A673 (cell line): ENCODE data around the gene TAF6. TPM values are rescaled to one million over a fixed set of nuclear protein-coding genes. Genes with fewer than 3 reads are reported as not detected.

Experiments
- BruUV-seq: library from RNA; stranded (reverse); fragments of 400-500 nt; replicated peaks from 2 replicates; lab custom pipeline; 2021; lab: Mats Ljungman, UMichigan
- CTCF ChIA-PET: fragments of 300-600 bp; sonication (Branson Sonifier 250); formaldehyde crosslinking; loops from one replicate; lab custom pipeline; 2022; ENCODE audit warnings: antibody characterized with exemption; lab: Charles Lee
- POLR2A ChIA-PET: fragments of 300-600 bp; sonication (Branson Sonifier 250); formaldehyde crosslinking; loops from one replicate; lab custom pipeline; 2022; ENCODE audit warnings: antibody characterized with exemption; ENCODE audit not compliant: low non-redundant PET; lab: Charles Lee
- DNase-seq: peaks from one replicate; pipeline ENCODE4 v3.0.0-alpha.2; 2015; ENCODE audit warnings: low spot score
- H3K27ac ChIP-seq: fragments of 200-600 bp; sonication (generic); 2 replicates; pipeline ENCODE4 v1.5.1; 2016; ENCODE audit warnings: mixed run types, low read depth, mild to moderate bottlenecking, mixed read lengths, antibody characterized with exemption, low read length; ENCODE audit not compliant: poor library complexity, severe bottlenecking
- H3K27me3 ChIP-seq: fragments of 200-600 bp; sonication (generic); replicated peaks from 2 replicates; pipeline ENCODE4 v1.6.1; 2017; ENCODE audit warnings: mixed run types, low read depth, mild to moderate bottlenecking, mixed read lengths, antibody characterized with exemption, low read length; ENCODE audit not compliant: insufficient read depth, poor library complexity
- H3K36me3 ChIP-seq: fragments of 200-600 bp; sonication (generic); 2 replicates; pipeline ENCODE4 v1.6.1; 2016; ENCODE audit warnings: mixed run types, mild to moderate bottlenecking, mixed read lengths, antibody characterized with exemption, low read length; ENCODE audit not compliant: insufficient read depth, poor library complexity, severe bottlenecking
- H3K4me1 ChIP-seq: fragments of 200-600 bp; sonication (generic); 2 replicates; pipeline ENCODE4 v1.6.1; 2017; ENCODE audit warnings: mixed run types, mild to moderate bottlenecking, mixed read lengths, antibody characterized with exemption, low read length; ENCODE audit not compliant: insufficient read depth, poor library complexity, severe bottlenecking
- H3K4me3 ChIP-seq: fragments of 200-600 bp; sonication (generic); 2 replicates; pipeline ENCODE4 v1.5.1; 2016; ENCODE audit warnings: low read depth, mixed run types, mild to moderate bottlenecking, mixed read lengths, low read length; ENCODE audit not compliant: poor library complexity, severe bottlenecking
- H3K9me3 ChIP-seq: fragments of 200-600 bp; sonication (generic); 2 replicates; pipeline ENCODE4 v1.6.1; 2016; ENCODE audit warnings: mixed run types, low read depth, mild to moderate bottlenecking, mixed read lengths, antibody characterized with exemption, low read length; ENCODE audit not compliant: poor library complexity, severe bottlenecking
- EZH2 ChIP-seq: fragments of 200-600 bp; sonication (generic); IDR thresholded peaks from 2 replicates; pipeline ENCODE4 v1.6.1; 2017; ENCODE audit warnings: borderline replicate concordance, low read depth, mild to moderate bottlenecking, mixed read lengths, antibody characterized with exemption, low read length; ENCODE audit not compliant: poor library complexity, severe bottlenecking
- intact Hi-C: fragments of 100-400 bp; cut with micrococcal nuclease; formaldehyde crosslinking; loops from one replicate; pipeline ENCODE4 v1.10.0; 2022; ENCODE audit not compliant: unreplicated experiment
- total RNA-seq: library from RNA; stranded (reverse); gene quantifications from 2 replicates; pipeline ENCODE4 v1.2.3, GENCODE V29; 2021
- TF ChIP-seq, protein P1 (sequence below): fragments of 300-800, 200-600 bp; sonication (generic); conservative IDR thresholded peaks from 2 replicates; pipeline ENCODE4 v1.5.1; 2017; ENCODE audit warnings: low read depth, mild to moderate bottlenecking, antibody characterized with exemption, low read length, moderate library complexity, mixed read lengths

Gene TAF6
- total RNA-seq, 1 experiment from 2014 or later = 97.3 TPM

- Histone ChIP-seq H3K27me3 (no peaks in the 10 kb centered on the region), H3K9me3 (no peaks in the 10 kb centered on the region), H3K4me1 (peaks cover 10% of the 10 kb centered on the region), H3K4me3 (no peak overlapping the region), H3K27ac (no peak overlapping the region), H3K36me3 (no peaks in the 10 kb centered on the region)
- CTCF ChIA-PET = no interaction called here
- TF ChIP-seq, protein P1, sequence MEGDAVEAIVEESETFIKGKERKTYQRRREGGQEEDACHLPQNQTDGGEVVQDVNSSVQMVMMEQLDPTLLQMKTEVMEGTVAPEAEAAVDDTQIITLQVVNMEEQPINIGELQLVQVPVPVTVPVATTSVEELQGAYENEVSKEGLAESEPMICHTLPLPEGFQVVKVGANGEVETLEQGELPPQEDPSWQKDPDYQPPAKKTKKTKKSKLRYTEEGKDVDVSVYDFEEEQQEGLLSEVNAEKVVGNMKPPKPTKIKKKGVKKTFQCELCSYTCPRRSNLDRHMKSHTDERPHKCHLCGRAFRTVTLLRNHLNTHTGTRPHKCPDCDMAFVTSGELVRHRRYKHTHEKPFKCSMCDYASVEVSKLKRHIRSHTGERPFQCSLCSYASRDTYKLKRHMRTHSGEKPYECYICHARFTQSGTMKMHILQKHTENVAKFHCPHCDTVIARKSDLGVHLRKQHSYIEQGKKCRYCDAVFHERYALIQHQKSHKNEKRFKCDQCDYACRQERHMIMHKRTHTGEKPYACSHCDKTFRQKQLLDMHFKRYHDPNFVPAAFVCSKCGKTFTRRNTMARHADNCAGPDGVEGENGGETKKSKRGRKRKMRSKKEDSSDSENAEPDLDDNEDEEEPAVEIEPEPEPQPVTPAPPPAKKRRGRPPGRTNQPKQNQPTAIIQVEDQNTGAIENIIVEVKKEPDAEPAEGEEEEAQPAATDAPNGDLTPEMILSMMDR = no peak
- no peak for TF ChIP-seq EZH2
- BruUV-seq = no TSS peak
- POLR2A ChIA-PET = interaction anchor here (0.6 kb wide), 1 partner anchor 23 kb away, joined by 6 read pairs; no protein-coding TSS in a partner anchor
- DNase-seq = no peak
- intact Hi-C loops = no loop called here
These were observed 9.4 kb upstream of the TAF6 start for GRCh38 chr7:100128637-100128963.

DNA sequence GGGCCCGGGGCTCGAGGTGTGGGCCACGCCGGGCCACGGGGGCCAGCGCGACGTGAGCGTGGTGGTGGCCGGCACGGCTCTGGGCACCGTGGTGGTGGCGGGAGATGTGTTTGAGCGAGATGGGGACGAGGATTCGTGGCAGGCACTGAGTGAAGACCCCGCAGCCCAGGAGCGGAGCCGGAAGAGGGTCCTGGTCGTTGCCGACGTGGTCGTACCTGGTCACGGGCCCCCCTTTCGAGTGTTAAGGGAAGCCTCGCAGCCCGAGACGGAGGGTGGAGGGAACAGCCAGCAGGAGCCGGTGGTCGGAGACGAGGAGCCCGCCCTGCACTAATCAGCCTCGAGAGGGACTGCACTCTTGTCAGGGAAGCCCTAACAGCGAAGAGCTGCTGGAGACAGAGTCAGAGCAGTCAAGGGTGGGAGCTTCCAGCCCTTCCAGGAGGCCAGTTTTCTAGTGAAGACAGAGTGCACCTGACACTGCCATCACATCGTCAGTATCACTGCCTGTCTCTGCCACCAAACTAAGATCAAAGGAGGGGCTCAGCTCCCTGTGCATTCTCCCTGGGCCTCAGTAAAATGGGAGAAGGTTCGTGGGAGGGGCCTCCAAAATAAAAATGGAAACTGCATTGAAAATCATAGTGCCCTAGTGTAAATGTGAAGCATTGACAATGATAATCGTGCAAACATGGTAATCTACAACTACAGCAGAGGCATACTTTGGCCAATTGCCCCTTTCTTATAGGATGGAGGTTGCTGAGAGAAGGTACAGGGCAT, 8.9 kb upstream of the TAF6 start:
- peak overlapping the region; percentile 62 for H3K4me3 ChIP-seq
- H3K36me3 ChIP-seq = no peaks in the 10 kb centered on the region
- POLR2A ChIA-PET = interaction anchor here (0.6 kb wide), 1 partner anchor 24 kb away, joined by 6 read pairs; no protein-coding TSS in a partner anchor
- BruUV-seq = no TSS peak
- H3K4me1 ChIP-seq = peaks cover 10% of the 10 kb centered on the region
- TF ChIP-seq EZH2 = no peak
- TF ChIP-seq, protein P1 = no peak
- CTCF ChIA-PET = no interaction called here
- H3K9me3 ChIP-seq = no peaks in the 10 kb centered on the region
- no peaks in the 10 kb centered on the region for H3K27me3 ChIP-seq
- intact Hi-C loops = no loop called here
- DNase-seq = peak; percentile 39
- H3K27ac ChIP-seq = peak overlapping the region; percentile 95

DNA sequence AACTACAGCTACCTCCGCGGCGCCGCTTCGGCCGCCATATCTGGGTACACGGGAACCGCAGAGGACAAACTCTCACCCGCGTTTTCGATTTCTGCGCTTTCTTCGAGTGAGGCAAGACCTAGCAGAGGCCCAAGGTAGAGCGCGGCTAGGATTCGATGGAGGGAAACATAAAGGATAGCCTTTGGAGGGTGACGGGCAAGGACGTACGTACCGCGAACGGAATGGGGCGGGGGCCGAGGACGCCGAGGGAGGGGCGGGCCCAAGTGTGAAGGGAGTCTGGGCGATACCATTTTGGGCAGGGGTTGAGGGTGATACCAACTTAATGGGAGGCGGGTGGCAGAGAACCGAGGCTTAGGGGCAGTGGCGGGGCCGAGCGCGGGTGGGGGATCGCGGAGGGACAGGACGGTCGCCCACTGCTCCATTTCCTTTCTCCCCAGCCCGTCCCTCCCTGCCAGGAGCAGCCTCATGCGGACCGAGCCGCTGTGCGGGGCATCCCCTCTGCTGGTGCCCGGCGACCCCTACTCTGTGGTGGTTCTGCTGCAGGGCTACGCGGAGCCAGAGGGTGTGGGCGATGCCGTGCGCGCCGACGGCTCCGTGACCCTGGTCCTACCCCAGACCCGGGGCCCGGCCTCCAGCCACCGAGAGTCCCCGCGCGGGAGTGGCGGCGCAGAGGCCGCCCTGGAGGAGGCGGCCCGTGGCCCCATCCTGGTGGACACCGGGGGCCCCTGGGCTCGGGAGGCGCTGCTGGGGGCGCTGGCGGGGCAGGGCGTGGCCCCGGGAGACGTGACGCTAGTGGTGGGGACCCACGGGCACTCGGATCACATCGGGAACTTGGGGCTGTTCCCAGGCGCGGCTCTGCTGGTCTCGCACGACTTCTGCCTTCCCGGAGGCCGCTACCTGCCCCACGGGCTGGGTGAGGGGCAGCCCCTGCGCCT, 8.0 kb upstream of the TAF6 start, which contains the start of gene MBLAC1:
Gene MBLAC1 (plus strand): TSS at position 37 of the 935 bp plus-strand sequence. CDS start 429 bp downstream, at position 466.
- DNase-seq = peak; percentile 95
- intact Hi-C loops = no loop called here
- Histone ChIP-seq H3K9me3 (no peaks in the 10 kb centered on the region), H3K27me3 (no peaks in the 10 kb centered on the region), H3K4me3 (peak within 1 kb of the TSS; percentile 62), H3K36me3 (no peaks in the 10 kb centered on the region), H3K27ac (peak within 1 kb of the TSS; percentile 95), H3K4me1 (peaks cover 10% of the 10 kb centered on the region)
- CTCF ChIA-PET = no interaction called here
- no TSS peak for BruUV-seq
- POLR2A ChIA-PET = interaction anchor here (0.8 to 1.2 kb wide), 2 partner anchors 25 to 302 kb away, joined by 4 to 5 read pairs; partner anchors contain the start of genes AP4M1 and ZCWPW1
- TF ChIP-seq EZH2 = no peak
- TF ChIP-seq, protein P1 = no peak
